ENCODE measurements around the gene HMMR. TPM values are rescaled to one million over a fixed set of nuclear protein-coding genes. Genes with fewer than 3 reads are reported as not detected.
"Not testable (repeated sequence)": the region's sequence is repeated elsewhere in the genome, so short reads cannot be mapped to it uniquely, and the experiment has no call there.

Gene HMMR
- 2.9 TPM for polyA plus RNA-seq (2013)

GRCh38 chr5:163460562-163461171 lies at the start of gene HMMR:
Gene HMMR (plus strand): TSS chr5:163460632. CDS start chr5:163460693, 61 bp downstream.
- CTCF ChIA-PET: interaction anchor here (0.9 to 1.9 kb wide), 6 partner anchors 10 to 30 kb away, joined by 3 to 7 read pairs (median 4); no protein-coding TSS in a partner anchor
- peak within 1 kb of the TSS; percentile 82 to 96 (median 88) for H3K4me3 ChIP-seq (ENCODE audit: control insufficient read depth in 1 of 7, extremely low read depth in 1 of 7, insufficient read depth in 4 of 7, low read depth in 2 of 7, low read length in 6 of 7)
- peaks cover 0 to 10% (median 4%) of the 10 kb centered on the region in 4 experiments for H3K36me3 ChIP-seq (ENCODE audit: control insufficient read depth in 4 of 4, insufficient read depth in 4 of 4, low read length in 3 of 4)
- H3K4me1 ChIP-seq (ENCODE audit: control extremely low read depth in 1 of 4, control insufficient read depth in 4 of 4, insufficient read depth in 4 of 4, low read length in 3 of 4): peaks cover 18 to 36% (median 28%) of the 10 kb centered on the region in 4 experiments
- H3K27me3 ChIP-seq (replicated peaks in 2 of 5; ENCODE audit: control insufficient read depth in 4 of 5, insufficient read depth in 5 of 5, low read length in 4 of 5): no peaks in the 10 kb centered on the region
- no peaks in the 10 kb centered on the region for H3K9me3 ChIP-seq (ENCODE audit: control extremely low read depth in 1 of 5, control insufficient read depth in 4 of 5, insufficient read depth in 2 of 5, low read depth in 1 of 5, low read length in 4 of 5)
- peak; percentile 31 to 68 (median 51) for DNase-seq
- peak within 1 kb of the TSS; percentile 93 to 98 for H3K27ac ChIP-seq (ENCODE audit: insufficient read depth in 1 of 2, low read depth in 1 of 2, low read length in 2 of 2, poor library complexity in 1 of 2, severe bottlenecking in 2 of 2)
- POLR2A ChIA-PET: interaction anchor here (0.6 to 2.3 kb wide), 4 partner anchors 23 to 1555 kb away, joined by 3 to 10 read pairs (median 4); partner anchors contain the start of genes CCNG1 and MAT2B
- WGBS (ENCODE audit: insufficient coverage): 0% methylated on average over 13 of the region's 23 CpGs

- H3K27me3 ChIP-seq (replicated peaks in 2 of 5; ENCODE audit: control insufficient read depth in 4 of 5, insufficient read depth in 5 of 5, low read length in 4 of 5); H3K9me3 ChIP-seq (ENCODE audit: control extremely low read depth in 1 of 5, control insufficient read depth in 4 of 5, insufficient read depth in 2 of 5, low read depth in 1 of 5, low read length in 4 of 5); DNase-seq; H3K4me1 ChIP-seq (ENCODE audit: control extremely low read depth in 1 of 4, control insufficient read depth in 4 of 4, insufficient read depth in 4 of 4, low read length in 3 of 4); H3K36me3 ChIP-seq (ENCODE audit: control insufficient read depth in 4 of 4, insufficient read depth in 4 of 4, low read length in 3 of 4); H3K27ac ChIP-seq (ENCODE audit: insufficient read depth in 1 of 2, low read depth in 1 of 2, low read length in 2 of 2, poor library complexity in 1 of 2, severe bottlenecking in 2 of 2); CTCF ChIA-PET; POLR2A ChIA-PET: not testable (repeated sequence)
- H3K4me3 ChIP-seq (ENCODE audit: control insufficient read depth in 1 of 7, extremely low read depth in 1 of 7, insufficient read depth in 4 of 7, low read depth in 2 of 7, low read length in 6 of 7): peak overlapping the region in 2 of 7 experiments; percentile 4 to 28
- 43% methylated on average over 8 of the region's 15 CpGs for WGBS (ENCODE audit: insufficient coverage)
These were observed 44.8 kb upstream of the HMMR start for GRCh38 chr5:163415673-163416072.

- H3K36me3 ChIP-seq (ENCODE audit: control insufficient read depth in 4 of 4, insufficient read depth in 4 of 4, low read length in 3 of 4): no peaks in the 10 kb centered on the region
- 100% methylated on average over 1 of the region's 1 CpG for WGBS (ENCODE audit: insufficient coverage)
- H3K4me3 ChIP-seq (ENCODE audit: control insufficient read depth in 1 of 7, extremely low read depth in 1 of 7, insufficient read depth in 4 of 7, low read depth in 2 of 7, low read length in 6 of 7): no peak overlapping the region
- no peak overlapping the region for H3K27ac ChIP-seq (ENCODE audit: insufficient read depth in 1 of 2, low read depth in 1 of 2, low read length in 2 of 2, poor library complexity in 1 of 2, severe bottlenecking in 2 of 2)
- no peaks in the 10 kb centered on the region for H3K27me3 ChIP-seq (replicated peaks in 2 of 5; ENCODE audit: control insufficient read depth in 4 of 5, insufficient read depth in 5 of 5, low read length in 4 of 5)
- H3K4me1 ChIP-seq (ENCODE audit: control extremely low read depth in 1 of 4, control insufficient read depth in 4 of 4, insufficient read depth in 4 of 4, low read length in 3 of 4): peaks cover 0 to 16% (median 6%) of the 10 kb centered on the region in 4 experiments
- POLR2A ChIA-PET: no interaction called here
- H3K9me3 ChIP-seq (ENCODE audit: control extremely low read depth in 1 of 5, control insufficient read depth in 4 of 5, insufficient read depth in 2 of 5, low read depth in 1 of 5, low read length in 4 of 5): no peaks in the 10 kb centered on the region
- peak in 1 of 3 donors; percentile 41 for DNase-seq
- CTCF ChIA-PET: interaction anchor here (1.2 to 2.5 kb wide), 2 partner anchors 14 to 17 kb away, joined by 3 to 13 read pairs; no protein-coding TSS in a partner anchor
These were observed 35.6 kb upstream of the HMMR start for GRCh38 chr5:163424836-163425235.

GRCh38 chr5:163426128-163426527 lies 34.3 kb upstream of the HMMR start:
- 0% methylated on average over 2 of the region's 4 CpGs for WGBS (ENCODE audit: insufficient coverage)
- H3K36me3 ChIP-seq (ENCODE audit: control insufficient read depth in 4 of 4, insufficient read depth in 4 of 4, low read length in 3 of 4); H3K9me3 ChIP-seq (ENCODE audit: control extremely low read depth in 1 of 5, control insufficient read depth in 4 of 5, insufficient read depth in 2 of 5, low read depth in 1 of 5, low read length in 4 of 5); H3K27me3 ChIP-seq (replicated peaks in 2 of 5; ENCODE audit: control insufficient read depth in 4 of 5, insufficient read depth in 5 of 5, low read length in 4 of 5): not testable (repeated sequence)
- Histone ChIP-seq H3K27ac (ENCODE audit: insufficient read depth in 1 of 2, low read depth in 1 of 2, low read length in 2 of 2, poor library complexity in 1 of 2, severe bottlenecking in 2 of 2) (peak overlapping the region in 1 of 2 experiments; percentile 54), H3K4me3 (ENCODE audit: control insufficient read depth in 1 of 7, extremely low read depth in 1 of 7, insufficient read depth in 4 of 7, low read depth in 2 of 7, low read length in 6 of 7) (peak overlapping the region in 1 of 7 experiments; percentile 59), H3K4me1 (ENCODE audit: control extremely low read depth in 1 of 4, control insufficient read depth in 4 of 4, insufficient read depth in 4 of 4, low read length in 3 of 4) (peaks cover 0 to 16% (median 6%) of the 10 kb centered on the region in 4 experiments)
- ChIA-PET CTCF (interaction anchor here (1.2 to 1.4 kb wide), 2 partner anchors 17 to 33 kb away, joined by 3 to 5 read pairs; partner anchors contain the start of gene NUDCD2), POLR2A (interaction anchor here (0.6 kb wide), 1 partner anchor 16 kb away, joined by 3 read pairs; no protein-coding TSS in a partner anchor)
- peak; percentile 61 to 92 (median 74) for DNase-seq

GRCh38 chr5:163432544-163432943 lies 27.9 kb upstream of the HMMR start:
- peaks cover 7 to 24% (median 16%) of the 10 kb centered on the region in 4 experiments for H3K4me1 ChIP-seq (ENCODE audit: control extremely low read depth in 1 of 4, control insufficient read depth in 4 of 4, insufficient read depth in 4 of 4, low read length in 3 of 4)
- H3K9me3 ChIP-seq (ENCODE audit: control extremely low read depth in 1 of 5, control insufficient read depth in 4 of 5, insufficient read depth in 2 of 5, low read depth in 1 of 5, low read length in 4 of 5): no peaks in the 10 kb centered on the region
- WGBS (ENCODE audit: insufficient coverage): 100% methylated on average over 1 of the region's 1 CpG
- POLR2A ChIA-PET: no interaction called here
- no peaks in the 10 kb centered on the region for H3K36me3 ChIP-seq (ENCODE audit: control insufficient read depth in 4 of 4, insufficient read depth in 4 of 4, low read length in 3 of 4)
- no peak overlapping the region for H3K27ac ChIP-seq (ENCODE audit: insufficient read depth in 1 of 2, low read depth in 1 of 2, low read length in 2 of 2, poor library complexity in 1 of 2, severe bottlenecking in 2 of 2)
- CTCF ChIA-PET: no interaction called here
- no peak for DNase-seq
- H3K27me3 ChIP-seq (replicated peaks in 2 of 5; ENCODE audit: control insufficient read depth in 4 of 5, insufficient read depth in 5 of 5, low read length in 4 of 5): no peaks in the 10 kb centered on the region
- H3K4me3 ChIP-seq (ENCODE audit: control insufficient read depth in 1 of 7, extremely low read depth in 1 of 7, insufficient read depth in 4 of 7, low read depth in 2 of 7, low read length in 6 of 7): no peak overlapping the region

- Histone ChIP-seq H3K27ac (ENCODE audit: insufficient read depth in 1 of 2, low read depth in 1 of 2, low read length in 2 of 2, poor library complexity in 1 of 2, severe bottlenecking in 2 of 2) (no peak overlapping the region), H3K36me3 (ENCODE audit: control insufficient read depth in 4 of 4, insufficient read depth in 4 of 4, low read length in 3 of 4) (no peaks in the 10 kb centered on the region), H3K4me3 (ENCODE audit: control insufficient read depth in 1 of 7, extremely low read depth in 1 of 7, insufficient read depth in 4 of 7, low read depth in 2 of 7, low read length in 6 of 7) (no peak overlapping the region), H3K4me1 (ENCODE audit: control extremely low read depth in 1 of 4, control insufficient read depth in 4 of 4, insufficient read depth in 4 of 4, low read length in 3 of 4) (peaks cover 7 to 25% (median 21%) of the 10 kb centered on the region in 4 experiments), H3K27me3 (replicated peaks in 2 of 5; ENCODE audit: control insufficient read depth in 4 of 5, insufficient read depth in 5 of 5, low read length in 4 of 5) (no peaks in the 10 kb centered on the region), H3K9me3 (ENCODE audit: control extremely low read depth in 1 of 5, control insufficient read depth in 4 of 5, insufficient read depth in 2 of 5, low read depth in 1 of 5, low read length in 4 of 5) (no peaks in the 10 kb centered on the region)
- WGBS (ENCODE audit: insufficient coverage): 75% methylated on average over 5 of the region's 5 CpGs
- no peak for DNase-seq
- ChIA-PET POLR2A (no interaction called here), CTCF (no interaction called here)
These were observed 27.2 kb upstream of the HMMR start for GRCh38 chr5:163433271-163433670.

GRCh38 chr5:163434401-163434866 lies 26.0 kb upstream of the HMMR start:
- ChIA-PET CTCF (no interaction called here), POLR2A (no interaction called here)
- Histone ChIP-seq H3K9me3 (ENCODE audit: control extremely low read depth in 1 of 5, control insufficient read depth in 4 of 5, insufficient read depth in 2 of 5, low read depth in 1 of 5, low read length in 4 of 5) (no peaks in the 10 kb centered on the region), H3K4me1 (ENCODE audit: control extremely low read depth in 1 of 4, control insufficient read depth in 4 of 4, insufficient read depth in 4 of 4, low read length in 3 of 4) (peaks cover 7 to 36% (median 30%) of the 10 kb centered on the region in 4 experiments), H3K27me3 (replicated peaks in 2 of 5; ENCODE audit: control insufficient read depth in 4 of 5, insufficient read depth in 5 of 5, low read length in 4 of 5) (no peaks in the 10 kb centered on the region), H3K4me3 (ENCODE audit: control insufficient read depth in 1 of 7, extremely low read depth in 1 of 7, insufficient read depth in 4 of 7, low read depth in 2 of 7, low read length in 6 of 7) (no peak overlapping the region), H3K36me3 (ENCODE audit: control insufficient read depth in 4 of 4, insufficient read depth in 4 of 4, low read length in 3 of 4) (peaks cover 0 to 2% (median 0%) of the 10 kb centered on the region in 4 experiments), H3K27ac (ENCODE audit: insufficient read depth in 1 of 2, low read depth in 1 of 2, low read length in 2 of 2, poor library complexity in 1 of 2, severe bottlenecking in 2 of 2) (peak overlapping the region in 1 of 2 experiments; percentile 30)
- WGBS (ENCODE audit: insufficient coverage): no CpG with 5 or more reads among the region's 3 CpGs
- peak in 2 of 3 donors; percentile 17 to 32 for DNase-seq

Data from common myeloid progenitor, CD34-positive (primary cell).